Measurements from ENCODE around the gene ZNF3. TPM values are rescaled to one million over a fixed set of nuclear protein-coding genes. Genes with fewer than 3 reads are reported as not detected.

Gene ZNF3
- total RNA-seq, 1 donor from 2014 or later, result 16.7 TPM

- intact Hi-C loops (cut with DNase I), result no loop called here
- TF ChIP-seq CTCF (IDR thresholded peaks at IDR 0.05), result no peak
- no peak for TF ChIP-seq POLR2AphosphoS5 (IDR thresholded peaks at IDR 0.05; ENCODE audit: insufficient read depth in 1 of 2, low read depth in 1 of 2)
- TF ChIP-seq POLR2A (IDR thresholded peaks at IDR 0.05), result no peak
- peaks cover 0 to 5% of the 10 kb centered on the region in 2 donors for H3K36me3 ChIP-seq
Observed at GRCh38 chr7:100118388-100119071, 37.0 kb upstream of the ZNF3 start.

GRCh38 chr7:100115026-100115425 lies 33.5 kb upstream of the ZNF3 start:
- peaks cover 12% of the 10 kb centered on the region for H3K4me1 ChIP-seq
- no peak for DNase-seq (ENCODE audit: extremely low spot score in 2 of 2)
- TF ChIP-seq POLR2A (IDR thresholded peaks at IDR 0.05) (no peak), CTCF (IDR thresholded peaks at IDR 0.05) (no peak), POLR2AphosphoS5 (IDR thresholded peaks at IDR 0.05; ENCODE audit: insufficient read depth in 1 of 2, low read depth in 1 of 2) (no peak)
- H3K27ac ChIP-seq, result no peak overlapping the region
- no peak overlapping the region for H3K4me3 ChIP-seq
- H3K9me3 ChIP-seq, result no peaks in the 10 kb centered on the region
- H3K27me3 ChIP-seq, result no peaks in the 10 kb centered on the region
- peaks cover 6 to 40% of the 10 kb centered on the region in 2 donors for H3K36me3 ChIP-seq
- intact Hi-C loops (cut with DNase I), result no loop called here

More at GRCh38 chr7:100118388-100119071, 37.0 kb upstream of the ZNF3 start:
- peaks cover 20% of the 10 kb centered on the region for H3K4me1 ChIP-seq
- DNase-seq (ENCODE audit: extremely low spot score in 2 of 2), result no peak
- H3K27me3 ChIP-seq, result no peaks in the 10 kb centered on the region
- peak overlapping the region; percentile 86 for H3K27ac ChIP-seq
- H3K4me3 ChIP-seq, result peak overlapping the region; percentile 74 to 81
- H3K9me3 ChIP-seq, result no peaks in the 10 kb centered on the region

- Histone ChIP-seq H3K9me3 (no peaks in the 10 kb centered on the region), H3K36me3 (peaks cover 6 to 63% of the 10 kb centered on the region in 2 donors), H3K4me1 (no peaks in the 10 kb centered on the region), H3K27ac (no peak overlapping the region), H3K27me3 (no peaks in the 10 kb centered on the region), H3K4me3 (no peak overlapping the region)
- TF ChIP-seq POLR2A (IDR thresholded peaks at IDR 0.05), result no peak
- TF ChIP-seq POLR2AphosphoS5 (IDR thresholded peaks at IDR 0.05; ENCODE audit: insufficient read depth in 1 of 2, low read depth in 1 of 2), result no peak
- TF ChIP-seq CTCF (IDR thresholded peaks at IDR 0.05), result no peak
- no peak for DNase-seq (ENCODE audit: extremely low spot score in 2 of 2)
- intact Hi-C loops (cut with DNase I), result no loop called here
Observed at GRCh38 chr7:100111914-100112313, 30.4 kb upstream of the ZNF3 start.

GRCh38 chr7:100111156-100111555 lies 29.6 kb upstream of the ZNF3 start:
- intact Hi-C loops (cut with DNase I), result no loop called here
- no peaks in the 10 kb centered on the region for H3K9me3 ChIP-seq
- DNase-seq (ENCODE audit: extremely low spot score in 2 of 2), result no peak
- no peaks in the 10 kb centered on the region for H3K4me1 ChIP-seq
- TF ChIP-seq CTCF (IDR thresholded peaks at IDR 0.05), result no peak
- TF ChIP-seq POLR2A (IDR thresholded peaks at IDR 0.05), result no peak
- TF ChIP-seq POLR2AphosphoS5 (IDR thresholded peaks at IDR 0.05; ENCODE audit: insufficient read depth in 1 of 2, low read depth in 1 of 2), result no peak
- H3K4me3 ChIP-seq, result no peak overlapping the region
- H3K27me3 ChIP-seq, result no peaks in the 10 kb centered on the region
- peaks cover 6 to 68% of the 10 kb centered on the region in 2 donors for H3K36me3 ChIP-seq
- H3K27ac ChIP-seq, result no peak overlapping the region

- no peak overlapping the region for H3K4me3 ChIP-seq
- no peaks in the 10 kb centered on the region for H3K4me1 ChIP-seq
- intact Hi-C loops (cut with DNase I), result no loop called here
- no peak for DNase-seq (ENCODE audit: extremely low spot score in 2 of 2)
- no peak overlapping the region for H3K27ac ChIP-seq
- H3K27me3 ChIP-seq, result no peaks in the 10 kb centered on the region
- H3K36me3 ChIP-seq, result peaks cover 6 to 68% of the 10 kb centered on the region in 2 donors
- H3K9me3 ChIP-seq, result no peaks in the 10 kb centered on the region
- TF ChIP-seq POLR2AphosphoS5 (IDR thresholded peaks at IDR 0.05; ENCODE audit: insufficient read depth in 1 of 2, low read depth in 1 of 2) (no peak), CTCF (IDR thresholded peaks at IDR 0.05) (no peak), POLR2A (IDR thresholded peaks at IDR 0.05) (no peak)
Observed at GRCh38 chr7:100109521-100110163, 28.1 kb upstream of the ZNF3 start.
